Activated T-cell treated with anti-CD3 and anti-CD28 coated beads for 4 hours (primary cell): ENCODE measurements around the gene SERPINE3.

Experiments
- DNase-seq: peaks from one replicate; pipeline ENCODE4 v3.0.0-alpha.2; 2020

SERPINE3 gene

DNA sequence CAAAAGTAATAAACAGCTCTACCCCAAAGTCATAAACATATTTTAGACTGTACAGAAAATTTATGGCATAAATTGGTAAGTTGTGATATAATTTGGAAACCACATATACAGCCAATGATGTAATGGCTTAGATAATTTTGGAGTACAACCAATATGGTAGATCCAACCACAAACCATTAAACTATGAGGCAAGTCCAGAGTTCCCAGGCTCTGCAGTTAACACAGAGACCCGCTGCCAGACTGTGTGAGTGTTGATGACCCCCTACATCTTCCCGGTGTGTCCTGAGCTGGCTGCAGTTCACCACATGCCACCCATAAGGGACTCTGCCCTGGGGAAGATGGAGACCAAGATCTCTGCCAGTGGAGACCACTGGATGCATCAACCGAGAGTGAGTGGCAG, 9.9 kb upstream of the SERPINE3 start:
- no peak for DNase-seq

DNA sequence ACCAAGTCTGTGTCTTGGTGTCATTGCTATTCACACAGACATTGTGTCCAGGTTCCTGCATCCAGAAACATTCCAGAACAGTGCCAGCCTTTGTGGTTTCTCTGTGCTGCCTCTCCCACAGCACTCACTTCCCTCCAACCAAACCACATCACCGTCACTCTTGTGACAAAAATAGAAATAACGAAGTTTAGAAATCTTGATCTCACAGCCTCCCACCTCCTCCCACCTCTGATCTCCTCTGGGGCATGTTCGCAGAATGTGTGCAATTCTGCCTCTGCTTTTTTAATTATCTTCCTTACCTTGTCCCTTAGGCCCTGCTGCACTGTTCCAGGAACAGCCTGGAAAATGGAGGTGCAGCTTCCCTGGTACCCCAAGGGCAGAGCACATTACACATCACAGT, 8.7 kb upstream of the SERPINE3 start:
- DNase-seq, result no peak

DNA sequence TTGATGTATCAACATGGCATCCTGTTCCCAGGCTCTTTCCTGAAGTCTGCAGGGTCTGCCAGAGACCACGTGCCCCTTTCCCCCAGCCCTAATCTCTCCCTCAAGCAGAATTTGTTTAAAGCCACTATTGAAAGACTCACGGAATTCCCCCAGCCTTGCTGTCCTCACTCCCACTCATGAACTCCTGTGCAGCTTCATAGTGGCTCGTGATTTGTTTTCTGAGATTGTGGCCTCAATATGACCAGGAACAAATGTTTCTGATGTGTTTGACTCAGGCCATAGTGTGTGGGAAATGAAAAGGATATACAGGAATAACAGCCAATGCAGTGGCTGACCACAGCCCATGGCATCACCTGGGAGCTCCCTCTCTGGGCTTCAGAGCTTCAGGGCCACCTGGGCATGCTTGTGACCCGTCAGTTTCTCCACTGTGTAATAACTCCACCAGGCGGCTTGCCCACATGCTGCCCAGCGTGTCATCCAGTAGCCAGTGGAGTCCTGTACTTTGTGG, 8.1 kb upstream of the SERPINE3 start:
- DNase-seq, result no peak

DNA sequence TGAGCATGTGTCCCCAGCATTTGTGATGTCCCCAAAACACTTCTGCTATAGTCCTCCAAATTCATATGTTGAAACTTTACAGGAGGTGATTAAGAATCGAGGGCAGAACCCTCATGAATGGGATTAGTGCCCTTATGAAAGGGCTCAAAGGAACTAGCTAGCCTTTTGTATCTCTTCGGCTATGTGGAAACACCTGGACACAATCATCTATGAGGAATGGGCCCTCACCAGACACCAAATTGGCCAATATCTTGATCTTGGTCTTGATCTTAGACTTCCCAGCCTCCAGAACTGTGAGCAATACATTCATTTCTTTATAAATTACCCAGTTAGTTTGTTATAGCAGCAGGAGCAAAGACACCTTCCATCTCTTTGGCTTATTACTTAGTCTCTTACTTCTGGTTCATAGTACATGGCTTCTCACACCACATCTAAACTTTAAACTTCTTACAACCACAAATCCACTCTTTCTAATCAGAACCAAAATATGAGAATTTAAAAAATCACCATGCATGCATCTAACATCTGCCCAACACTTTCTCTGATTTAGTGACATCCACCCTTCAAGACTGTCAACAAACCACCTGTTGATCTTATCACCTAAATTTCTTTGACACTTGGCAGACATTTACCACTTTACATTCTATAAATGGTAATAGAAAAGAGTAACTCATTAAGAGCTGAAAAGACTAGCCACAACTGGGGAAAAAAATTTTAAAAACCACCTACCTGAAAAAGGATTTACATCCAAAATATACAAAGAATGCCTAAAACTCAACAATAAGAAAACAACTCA, 6.7 kb upstream of the SERPINE3 start:
- DNase-seq, result no peak

DNA sequence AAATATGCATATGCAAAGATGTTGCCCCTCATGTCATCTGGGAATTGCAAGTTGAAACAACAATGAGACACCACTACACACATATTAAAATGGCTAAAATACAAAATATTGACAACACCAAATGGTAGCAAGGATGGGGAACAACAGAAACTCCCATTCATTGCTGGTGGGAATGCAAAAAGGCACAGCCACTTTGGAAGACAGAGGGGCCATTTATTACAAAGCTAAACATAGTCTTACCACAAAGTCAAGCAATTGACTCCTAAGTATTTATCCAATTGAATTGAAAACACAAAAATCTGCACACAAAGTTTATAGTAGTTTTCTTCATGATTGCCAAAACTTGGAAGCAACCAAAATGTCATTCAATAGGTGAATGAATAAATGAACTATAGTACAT, 6.1 kb upstream of the SERPINE3 start:
- no peak for DNase-seq

DNA sequence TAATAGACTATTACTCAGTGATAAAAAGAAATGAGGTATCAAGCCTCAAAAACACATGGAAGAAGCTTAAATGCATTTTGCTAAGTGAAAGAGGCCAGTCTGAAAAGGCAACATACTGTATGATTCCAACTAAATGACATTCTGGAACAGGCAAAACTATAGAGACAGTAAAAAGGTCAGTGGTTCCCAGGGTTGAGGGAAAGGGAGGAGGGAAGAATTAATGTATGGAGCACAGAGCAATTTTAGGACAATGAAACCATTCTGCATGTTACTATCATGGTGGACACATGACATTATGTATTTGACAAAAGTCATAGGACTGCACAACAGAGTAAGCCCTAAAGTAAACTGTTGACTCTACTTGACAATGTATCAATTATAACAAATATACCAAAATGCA, 5.7 kb upstream of the SERPINE3 start:
- DNase-seq, result no peak

DNA sequence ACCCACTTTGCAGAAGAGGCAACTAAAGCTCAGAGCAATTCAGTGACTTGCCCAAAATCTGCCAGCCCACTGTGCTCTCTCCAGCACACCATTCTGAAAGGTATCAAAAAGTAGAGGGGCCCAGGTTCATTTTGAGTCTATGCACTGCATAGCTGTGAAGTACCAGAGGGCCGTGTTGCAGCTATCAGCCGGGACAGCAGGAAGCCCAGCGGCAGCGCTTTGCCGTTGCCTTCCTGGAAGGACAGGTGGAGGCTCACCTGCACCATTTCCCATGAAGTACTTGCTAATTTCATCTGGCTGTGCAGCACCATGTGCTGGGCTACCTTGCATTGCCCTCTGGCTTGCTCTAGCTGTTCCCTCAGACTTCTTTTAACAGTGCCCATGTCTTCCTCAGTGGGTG, 2.7 kb upstream of the SERPINE3 start:
- DNase-seq, result no peak

DNA sequence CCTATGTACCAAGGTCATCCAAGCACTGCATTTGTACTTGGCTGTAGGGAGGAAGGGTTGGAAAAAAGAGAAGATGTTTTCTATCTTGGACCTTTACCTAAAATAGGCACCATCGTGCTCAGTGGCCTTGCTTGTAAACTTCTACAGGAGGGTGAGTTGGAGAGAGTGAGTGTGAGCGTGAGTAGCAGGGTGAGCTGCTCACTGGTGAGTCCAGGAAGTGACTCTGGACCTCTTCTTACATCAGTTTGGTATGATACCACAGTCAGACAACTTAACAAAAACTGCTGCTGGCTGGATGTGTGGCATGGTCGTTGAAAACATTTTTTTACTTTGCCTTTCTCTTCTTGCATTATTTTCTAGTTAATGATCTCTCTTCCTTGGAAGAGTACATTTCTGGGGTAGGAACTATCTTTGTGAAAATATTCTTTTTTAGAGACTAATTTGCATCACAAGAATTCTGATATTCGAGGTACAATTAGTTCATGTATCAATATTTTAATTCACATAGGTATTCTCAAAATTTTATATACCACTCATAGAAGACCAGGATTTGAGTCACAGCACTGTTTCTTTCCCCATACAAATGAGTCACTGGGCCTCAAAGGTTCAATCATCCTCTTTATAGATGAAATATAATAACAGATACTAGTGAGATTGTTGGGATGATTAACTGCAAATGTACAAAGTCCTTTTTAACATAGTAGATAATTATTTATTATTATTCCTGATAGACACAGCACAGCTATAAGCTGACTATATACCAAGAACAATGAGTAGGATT, 651 bp downstream of the SERPINE3 start:
- DNase-seq, result no peak

DNA sequence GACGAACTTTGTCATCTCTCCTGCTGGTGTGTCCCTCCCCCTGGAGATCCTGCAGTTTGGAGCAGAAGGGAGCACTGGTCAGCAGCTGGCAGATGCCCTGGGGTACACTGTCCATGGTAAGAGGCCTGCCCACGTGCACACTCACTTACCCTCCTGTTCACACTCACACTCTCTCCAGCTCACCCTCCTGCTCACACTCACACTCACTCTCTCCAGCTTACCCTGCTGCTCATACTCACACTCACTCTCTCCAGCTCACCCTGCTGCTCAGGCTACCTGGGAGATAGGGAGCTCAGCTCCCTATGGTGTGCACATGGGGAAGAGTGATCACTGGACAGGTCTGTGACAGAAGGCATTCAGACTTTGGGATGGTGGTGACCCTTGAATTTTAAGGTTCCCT, 1.7 kb downstream of the SERPINE3 start:
- DNase-seq, result no peak

DNA sequence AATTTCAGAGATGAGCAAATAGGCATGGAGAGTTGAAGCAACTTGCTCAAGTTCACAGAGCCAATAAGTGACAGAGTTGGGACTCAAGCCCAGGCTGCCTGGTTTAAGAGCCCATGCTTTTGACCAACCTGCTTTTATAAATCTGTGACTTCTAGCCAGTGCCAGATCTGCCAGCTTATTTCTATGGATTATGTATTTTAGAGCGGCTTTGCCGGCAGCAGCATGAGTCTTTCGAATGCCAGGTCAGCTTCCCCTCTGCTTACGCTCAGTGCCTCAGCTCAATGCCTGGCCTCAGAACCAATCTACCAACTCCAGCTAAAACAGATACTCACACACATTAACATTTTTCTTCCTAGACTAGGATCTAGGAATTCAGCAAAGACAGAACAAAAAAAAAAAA, 2.3 kb downstream of the SERPINE3 start:
- DNase-seq, result no peak

DNA sequence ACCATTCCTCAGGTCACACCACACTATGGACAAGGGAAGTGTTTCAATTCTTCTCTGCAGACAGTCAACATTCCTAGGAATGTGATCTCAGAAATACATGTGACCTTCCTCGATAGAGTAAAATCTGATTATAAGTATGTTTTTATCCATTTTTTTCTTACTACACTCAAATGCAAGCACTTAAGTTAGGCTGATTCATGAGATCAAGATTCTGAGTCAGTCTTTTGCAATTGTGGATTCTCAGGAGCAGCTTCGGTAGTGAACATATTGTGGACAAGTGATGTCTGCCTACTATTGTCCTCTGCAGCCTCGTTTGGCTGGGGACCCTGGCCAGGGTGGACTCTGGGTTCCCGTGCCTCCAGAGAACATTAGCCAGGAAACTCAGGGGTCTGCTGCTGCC, 3.2 kb downstream of the SERPINE3 start:
- no peak for DNase-seq

DNA sequence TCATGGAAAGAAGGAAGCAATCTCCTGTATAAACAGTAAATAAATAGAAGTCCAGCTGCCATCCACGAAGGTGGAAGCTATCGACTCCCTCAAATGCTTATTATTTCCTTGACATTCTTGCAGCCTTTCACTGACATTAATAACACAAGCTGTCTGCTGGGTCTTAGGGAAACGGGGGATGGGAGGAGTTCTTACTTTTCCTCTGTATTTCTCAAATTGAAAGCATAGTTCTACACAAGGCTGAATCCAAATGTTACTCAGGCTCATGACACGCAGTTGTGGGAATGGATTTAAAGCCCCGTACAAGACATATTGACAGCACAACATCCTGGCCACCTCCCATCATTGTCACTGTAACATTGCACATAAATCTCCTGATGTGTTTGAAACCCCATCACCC, 4.0 kb downstream of the SERPINE3 start:
- no peak for DNase-seq

DNA sequence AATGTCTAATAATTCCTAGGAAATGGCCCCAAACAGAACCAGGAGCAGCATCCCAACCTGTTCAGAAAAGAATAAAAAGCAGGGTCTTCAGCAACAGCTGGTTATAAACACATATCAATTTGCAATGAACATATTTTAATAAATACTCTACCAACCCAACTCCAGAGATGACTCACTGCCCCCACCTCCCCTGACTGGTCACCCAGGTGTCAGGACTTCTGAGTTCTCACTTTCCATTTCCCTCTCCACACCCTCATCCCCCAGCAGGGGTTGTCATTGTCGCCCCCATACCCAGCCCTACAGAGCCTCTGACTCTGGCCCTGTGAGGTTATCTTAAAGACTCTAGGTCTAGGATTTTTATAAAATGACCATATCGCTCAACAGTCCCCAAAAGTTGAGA, 6.9 kb downstream of the SERPINE3 start:
- no peak for DNase-seq

DNA sequence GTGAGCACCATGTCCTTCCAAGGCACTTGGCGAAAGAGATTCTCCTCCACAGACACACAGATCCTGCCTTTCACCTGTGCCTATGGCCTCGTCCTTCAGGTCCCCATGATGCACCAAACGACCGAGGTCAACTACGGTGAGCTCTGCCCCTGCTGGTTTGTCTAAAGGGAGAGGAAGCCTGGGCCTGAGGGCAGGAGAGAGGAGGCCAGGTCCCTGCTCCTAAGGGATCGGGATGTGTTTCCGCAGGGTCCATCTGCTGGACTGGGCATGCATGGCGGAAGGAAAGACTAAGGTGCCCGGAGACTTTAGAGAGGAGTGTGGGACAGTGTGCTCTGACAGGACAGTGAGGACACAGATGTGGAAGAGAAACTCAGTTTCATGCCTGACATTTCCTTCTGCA, 7.6 kb downstream of the SERPINE3 start:
- no peak for DNase-seq

DNA sequence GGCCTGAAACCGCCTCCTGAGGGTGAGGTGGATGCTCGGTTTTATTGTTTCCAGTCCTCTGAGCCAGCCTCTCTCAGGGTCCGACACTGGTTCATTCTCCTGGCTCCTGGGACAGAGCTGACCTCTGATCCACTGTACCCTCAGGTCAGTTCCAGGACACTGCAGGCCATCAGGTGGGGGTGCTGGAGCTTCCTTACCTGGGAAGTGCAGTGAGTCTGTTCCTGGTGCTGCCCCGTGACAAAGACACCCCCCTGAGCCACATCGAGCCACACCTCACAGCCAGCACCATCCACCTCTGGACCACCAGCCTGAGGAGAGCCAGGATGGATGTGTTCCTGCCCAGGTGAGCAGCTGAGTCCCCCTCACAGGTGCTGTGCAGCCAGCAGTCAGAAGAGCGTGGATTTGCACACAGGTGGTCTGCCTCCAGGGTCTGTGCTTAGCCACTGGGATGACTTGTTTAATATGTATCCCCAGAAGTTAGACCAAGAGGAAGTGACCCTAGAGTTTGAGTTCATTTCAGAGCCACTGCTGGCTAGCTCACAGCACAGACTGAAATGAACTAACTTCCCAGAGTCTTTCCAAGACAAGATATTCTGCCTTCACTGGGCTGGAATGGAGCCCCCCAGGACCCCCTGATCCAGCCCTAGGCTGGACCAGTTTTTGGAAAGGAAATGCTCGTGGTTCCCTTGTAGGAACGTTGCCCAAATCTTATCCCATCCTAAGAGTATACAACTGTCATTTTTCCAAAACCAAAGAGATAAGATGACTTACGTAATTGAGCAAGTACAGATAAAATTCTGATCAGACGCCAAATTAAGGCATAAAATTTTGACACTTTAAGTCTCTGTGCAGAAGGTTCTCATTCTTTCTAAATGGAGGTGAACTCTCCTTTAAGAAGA, 8.8 kb downstream of the SERPINE3 start:
- no peak for DNase-seq

DNA sequence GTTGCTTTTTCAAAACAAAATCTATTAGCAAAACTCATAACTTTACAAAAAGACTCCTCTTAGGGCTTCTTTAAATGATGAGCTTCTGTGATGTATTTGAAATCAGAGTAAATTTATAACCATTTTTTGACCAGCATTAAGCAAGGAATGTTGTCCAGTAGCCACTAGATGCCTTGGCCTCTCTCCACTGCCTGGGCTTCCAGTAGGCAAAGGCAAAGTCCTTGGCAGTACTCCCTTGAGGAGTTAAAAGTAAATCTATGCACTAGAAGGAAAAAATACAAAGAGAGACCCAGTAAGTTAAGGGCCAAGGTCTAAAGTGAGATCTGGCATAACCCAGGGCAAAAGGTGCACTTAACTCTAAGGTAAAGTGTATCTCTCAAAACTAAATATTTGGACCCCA, 9.5 kb downstream of the SERPINE3 start:
- no peak for DNase-seq

DNA sequence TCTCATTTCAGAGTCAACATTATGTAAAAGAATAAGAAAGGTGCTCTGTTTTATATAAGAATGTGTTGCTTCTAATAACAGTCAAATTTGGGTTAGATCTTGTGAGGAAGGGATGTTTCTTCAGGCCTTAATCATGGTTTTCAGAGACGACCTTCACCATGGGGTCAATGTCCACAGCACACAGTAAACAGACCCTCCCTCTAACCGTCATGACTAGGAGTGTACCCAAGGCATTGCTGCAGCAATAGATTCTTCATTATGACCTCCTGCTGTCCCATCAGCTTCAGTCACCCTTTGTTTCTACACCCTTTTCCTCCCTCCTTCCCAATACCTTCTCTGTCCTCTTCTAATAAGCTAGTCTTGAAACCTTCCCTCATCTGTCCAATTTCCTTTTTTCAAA, 15.7 kb downstream of the SERPINE3 start:
- no peak for DNase-seq

DNA sequence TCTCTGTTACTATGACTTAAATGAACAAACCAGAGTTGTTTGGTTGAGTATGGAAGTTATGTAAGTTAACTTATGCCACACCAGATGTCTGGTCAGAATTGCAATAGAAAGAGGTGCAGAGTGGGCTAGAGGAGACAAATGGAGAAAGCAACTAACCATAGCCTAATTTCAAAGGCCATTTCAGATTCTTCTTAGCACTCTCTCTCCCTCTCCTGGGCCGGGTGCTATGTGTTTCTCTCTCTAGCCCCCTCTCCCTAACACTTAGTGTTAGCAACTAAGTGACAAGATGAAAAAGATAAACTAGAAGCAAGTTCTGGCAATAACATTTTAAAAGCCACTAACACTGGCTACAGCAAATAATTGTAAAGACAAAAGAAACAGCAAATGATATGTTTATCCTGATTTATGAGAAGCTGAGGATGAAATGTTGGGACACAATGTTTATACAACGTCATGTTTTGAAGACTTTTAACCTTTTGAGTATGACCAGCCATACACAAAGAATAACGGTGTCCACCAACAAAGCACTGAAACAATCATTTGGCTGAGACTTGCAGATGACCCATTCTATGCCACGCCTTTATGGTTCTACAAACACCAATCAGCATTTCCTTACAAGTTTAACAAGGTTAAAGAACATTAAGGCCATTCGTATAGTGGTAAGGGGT, 18.6 kb downstream of the SERPINE3 start:
- DNase-seq, result no peak

DNA sequence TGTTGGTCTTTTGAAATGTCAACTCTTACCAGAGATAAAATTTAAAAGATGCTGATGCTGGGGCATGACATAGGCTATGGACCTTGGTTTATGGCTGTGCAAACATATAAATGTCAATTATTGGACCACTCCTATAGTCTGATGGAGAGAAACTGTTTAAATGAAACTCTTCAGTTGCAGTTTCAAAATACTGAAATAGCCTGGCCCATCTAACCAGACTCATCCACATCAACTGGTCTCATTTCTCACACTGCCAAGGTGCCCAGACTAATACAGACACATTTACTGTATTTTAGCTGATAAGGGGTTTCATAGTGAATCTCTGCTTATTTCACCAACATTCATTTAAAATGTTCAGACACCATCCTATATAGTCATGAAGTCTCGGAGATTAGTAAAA, 19.9 kb downstream of the SERPINE3 start:
- DNase-seq, result no peak

DNA sequence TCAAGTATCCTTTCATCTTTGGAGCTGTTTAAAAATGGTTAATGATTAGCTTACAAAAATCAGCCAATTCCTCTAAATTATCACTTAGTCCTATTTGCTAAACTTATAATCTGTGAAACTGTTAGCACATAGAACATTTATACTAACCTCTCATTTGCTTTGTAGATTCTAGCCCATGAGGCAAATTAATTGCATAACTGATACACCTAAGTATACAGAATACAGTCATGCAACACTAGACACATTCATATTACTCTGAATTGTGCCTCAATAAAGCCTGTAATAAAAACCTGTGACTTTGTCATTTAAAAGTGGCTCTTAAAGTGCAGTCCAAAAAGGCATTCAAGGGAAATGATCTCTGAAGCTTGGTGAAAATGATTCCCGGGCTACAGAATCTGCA, 21.0 kb downstream of the SERPINE3 start:
- no peak for DNase-seq

DNA sequence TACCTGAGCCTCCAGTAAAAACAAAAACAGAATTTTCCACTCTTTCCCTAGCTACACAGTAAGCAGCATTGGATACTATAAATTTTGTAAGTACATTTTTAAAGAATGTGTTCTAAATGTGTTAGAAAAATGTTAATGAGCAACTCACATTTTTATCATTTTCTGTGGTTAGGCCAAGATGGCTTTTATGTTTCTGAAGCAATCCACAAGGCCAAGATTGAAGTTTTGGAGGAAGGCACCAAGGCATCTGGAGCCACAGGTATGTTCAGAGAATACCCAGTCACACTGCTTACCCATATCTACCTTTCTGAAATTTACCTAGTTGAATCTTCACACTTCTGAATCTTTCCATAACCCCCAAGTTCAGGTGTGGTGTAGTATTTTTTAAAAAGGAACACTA, 21.6 kb downstream of the SERPINE3 start:
- no peak for DNase-seq

DNA sequence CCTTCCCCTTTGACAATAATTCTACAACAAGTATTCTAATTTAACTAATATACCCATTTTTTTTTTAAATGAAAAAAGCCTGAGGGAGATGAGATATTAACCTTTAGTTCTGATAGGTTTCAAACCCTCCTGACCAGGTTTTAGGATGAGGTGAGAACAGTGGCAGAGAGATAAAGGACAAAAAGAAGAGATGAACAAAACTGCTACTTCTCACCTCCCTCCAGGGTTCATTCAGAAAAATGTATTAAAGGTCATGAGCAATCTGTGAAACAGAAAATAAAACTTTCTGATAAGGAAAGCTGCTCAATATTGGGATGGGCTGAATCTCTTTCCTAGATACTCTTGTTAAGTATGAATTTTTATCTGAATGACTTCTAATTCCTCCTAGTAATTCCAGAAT, 24.1 kb downstream of the SERPINE3 start:
- DNase-seq, result no peak
